Muscle of leg (tissue), 11 donors: ENCODE data around the gene CGAS. TPM values are rescaled to one million over a fixed set of nuclear protein-coding genes. Genes with fewer than 3 reads are reported as not detected.
A peak's percentile ranks its signal among the peaks of the same experiment; 100 is the strongest.
"Not testable (repeated sequence)": the region's sequence is repeated elsewhere in the genome, so short reads cannot be mapped to it uniquely, and the experiment has no call there.

ENCODE experiments used
- DNase-seq: peaks from one replicate; pipeline ENCODE4 v3.0.0; 2013
- H3K27ac ChIP-seq: one replicate; pipeline ENCODE4 v1.5.1; 2013; ENCODE audit warnings: mild to moderate bottlenecking, low read length, control low read depth
- H3K27me3 ChIP-seq: one replicate; pipeline ENCODE4 v1.6.1; 2013; ENCODE audit warnings: low read length; ENCODE audit not compliant: control insufficient read depth, insufficient read depth
- H3K36me3 ChIP-seq: one replicate; pipeline ENCODE4 v1.6.1; 2013; ENCODE audit warnings: low read length; ENCODE audit not compliant: control insufficient read depth, insufficient read depth
- H3K4me1 ChIP-seq: one replicate; pipeline ENCODE4 v1.6.1; 2013; ENCODE audit warnings: low read length; ENCODE audit not compliant: control insufficient read depth, insufficient read depth
- H3K4me3 ChIP-seq: one replicate; pipeline ENCODE4 v1.5.1; 2013; ENCODE audit warnings: low read length, control low read depth
- H3K9me3 ChIP-seq: replicated peaks from 2 replicates; pipeline ENCODE4 v1.6.1; 2013; ENCODE audit warnings: low read depth, low read length; ENCODE audit not compliant: control insufficient read depth
- WGBS: methylation state at CpG from one replicate; pipeline ENCODE4 v1.1.5; 2013; ENCODE audit warnings: missing lambda C conversion rate; ENCODE audit not compliant: insufficient coverage; 5-methylcytosine and 5-hydroxymethylcytosine counted together
- polyA plus RNA-seq, 8 donors: library from polyadenylated mRNA; unstranded; fragments of 120-200 nt; gene quantifications; one replicate each; pipeline versions ENCODE4 v1.2.1 to v1.2.3, GENCODE V29; 2013; ENCODE audit warnings: inconsistent platforms in 1 of 8, low replicate concordance in 1 of 8; ENCODE audit not compliant: insufficient read length in 8 of 8, insufficient read depth in 1 of 8
- total RNA-seq: library from RNA; stranded (reverse); fragments of 120-200 nt; gene quantifications from one replicate; pipeline ENCODE4 v1.2.4, GENCODE V29; 2013

The CGAS gene
- total and polyA plus RNA-seq, 9 donors: 4.3 to 6.4 (median 4.4) TPM

DNA sequence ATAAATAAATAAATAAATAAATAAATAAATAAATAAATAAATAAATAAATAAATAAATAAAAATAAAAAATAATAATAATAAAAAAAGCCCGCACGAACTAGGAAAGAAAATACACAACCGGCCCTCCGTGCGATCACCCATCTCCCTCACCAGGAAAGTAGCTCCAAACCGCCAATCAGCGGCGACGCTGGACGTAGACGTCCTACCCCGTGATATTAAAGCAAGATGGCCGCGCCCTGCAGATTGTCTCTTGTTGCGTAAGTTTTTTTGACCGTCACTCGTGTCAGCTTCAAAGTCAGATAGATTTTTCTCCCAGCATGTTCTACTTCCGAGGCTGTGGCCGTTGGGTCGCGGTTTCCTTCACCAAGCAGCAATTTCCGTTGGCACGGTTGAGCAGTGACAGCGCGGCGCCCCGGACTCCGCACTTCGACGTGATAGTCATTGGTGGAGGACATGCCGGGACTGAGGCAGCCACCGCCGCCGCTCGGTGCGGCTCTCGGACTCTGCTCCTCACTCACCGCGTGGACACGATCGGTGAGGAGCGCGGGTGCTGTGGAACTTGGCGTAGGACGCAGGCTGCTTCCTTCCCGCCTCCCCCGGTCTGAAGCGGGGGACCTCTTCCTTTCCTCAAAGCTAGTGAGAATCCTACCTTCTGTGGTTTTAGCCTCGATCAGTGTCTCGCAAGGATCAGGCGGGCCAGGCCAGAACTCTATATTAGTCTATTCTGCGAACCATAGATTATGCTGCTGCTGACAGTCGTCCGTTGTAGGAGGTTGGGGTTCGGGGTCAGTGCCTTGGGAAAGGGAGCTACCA, 9.6 kb upstream of the CGAS start, which contains the start of gene MTO1:
Gene MTO1, plus strand, starts transcription at position 201 of the 814 bp plus-strand sequence. Its CDS starts 118 bp downstream, at position 319.
- Histone ChIP-seq H3K4me1 (peaks cover 6% of the 10 kb centered on the region), H3K4me3 (peak within 1 kb of the TSS; percentile 96), H3K27me3 (no peaks in the 10 kb centered on the region), H3K27ac (peak within 1 kb of the TSS; percentile 99), H3K9me3 (no peaks in the 10 kb centered on the region), H3K36me3 (peaks cover 11% of the 10 kb centered on the region)
- peak; percentile 97 for DNase-seq
- WGBS: 0% methylated on average over 41 of the region's 55 CpGs

GRCh38 chr6:73460056-73460455, 8.0 kb upstream of the CGAS start:
- 86% methylated on average over 1 of the region's 5 CpGs for WGBS
- H3K9me3 ChIP-seq: no peaks in the 10 kb centered on the region
- H3K27me3 ChIP-seq: no peaks in the 10 kb centered on the region
- no peak overlapping the region for H3K4me3 ChIP-seq
- no peak overlapping the region for H3K27ac ChIP-seq
- H3K4me1 ChIP-seq: peaks cover 6% of the 10 kb centered on the region
- peaks cover 5% of the 10 kb centered on the region for H3K36me3 ChIP-seq
- DNase-seq: no peak

GRCh38 chr6:73459474-73459873, 7.4 kb upstream of the CGAS start:
- WGBS: 30% methylated on average over 2 of the region's 7 CpGs
- H3K27ac ChIP-seq, H3K36me3 ChIP-seq, H3K27me3 ChIP-seq, DNase-seq, H3K4me3 ChIP-seq, H3K9me3 ChIP-seq, H3K4me1 ChIP-seq: not testable (repeated sequence)

DNA sequence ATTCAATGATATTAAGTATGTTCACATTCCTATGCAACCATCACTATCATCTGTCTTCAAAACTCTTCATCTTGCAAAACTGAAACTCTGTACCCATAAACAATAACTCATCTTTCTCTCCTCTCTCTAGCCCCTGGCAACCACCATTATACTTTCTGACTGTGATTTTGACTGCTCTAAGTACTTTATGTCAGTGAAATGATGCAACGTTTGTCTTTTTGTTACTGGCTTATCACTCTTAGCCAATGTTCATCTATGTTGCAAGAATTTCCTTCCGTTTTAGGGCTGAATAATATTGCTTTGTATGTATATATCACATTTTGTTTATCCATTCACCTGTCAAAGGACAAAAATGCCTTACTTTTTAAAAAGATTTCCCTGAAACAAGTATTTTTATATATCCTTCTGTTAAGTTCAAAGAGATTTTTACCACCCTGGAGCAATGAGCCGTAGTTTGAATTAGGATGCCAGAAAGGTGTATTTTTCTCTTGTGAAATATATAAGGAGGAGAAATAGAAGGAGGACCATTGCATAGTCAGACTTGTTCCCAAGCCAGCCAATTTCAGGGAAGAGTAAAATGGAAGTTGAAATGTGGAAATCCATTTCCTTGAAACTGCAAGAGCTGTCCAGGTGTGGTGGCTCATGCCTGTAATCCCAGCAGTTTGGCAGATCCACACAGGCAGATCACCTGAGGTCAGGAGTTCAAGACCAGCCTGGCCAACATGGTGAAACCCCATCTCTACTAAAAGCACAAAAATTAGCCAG, 4.0 kb upstream of the CGAS start:
- Histone ChIP-seq H3K9me3 (no peaks in the 10 kb centered on the region), H3K4me3 (no peak overlapping the region), H3K27ac (no peak overlapping the region), H3K4me1 (peaks cover 7% of the 10 kb centered on the region), H3K27me3 (no peaks in the 10 kb centered on the region), H3K36me3 (no peaks in the 10 kb centered on the region)
- WGBS: 100% methylated on average over 1 of the region's 3 CpGs
- no peak for DNase-seq

DNA sequence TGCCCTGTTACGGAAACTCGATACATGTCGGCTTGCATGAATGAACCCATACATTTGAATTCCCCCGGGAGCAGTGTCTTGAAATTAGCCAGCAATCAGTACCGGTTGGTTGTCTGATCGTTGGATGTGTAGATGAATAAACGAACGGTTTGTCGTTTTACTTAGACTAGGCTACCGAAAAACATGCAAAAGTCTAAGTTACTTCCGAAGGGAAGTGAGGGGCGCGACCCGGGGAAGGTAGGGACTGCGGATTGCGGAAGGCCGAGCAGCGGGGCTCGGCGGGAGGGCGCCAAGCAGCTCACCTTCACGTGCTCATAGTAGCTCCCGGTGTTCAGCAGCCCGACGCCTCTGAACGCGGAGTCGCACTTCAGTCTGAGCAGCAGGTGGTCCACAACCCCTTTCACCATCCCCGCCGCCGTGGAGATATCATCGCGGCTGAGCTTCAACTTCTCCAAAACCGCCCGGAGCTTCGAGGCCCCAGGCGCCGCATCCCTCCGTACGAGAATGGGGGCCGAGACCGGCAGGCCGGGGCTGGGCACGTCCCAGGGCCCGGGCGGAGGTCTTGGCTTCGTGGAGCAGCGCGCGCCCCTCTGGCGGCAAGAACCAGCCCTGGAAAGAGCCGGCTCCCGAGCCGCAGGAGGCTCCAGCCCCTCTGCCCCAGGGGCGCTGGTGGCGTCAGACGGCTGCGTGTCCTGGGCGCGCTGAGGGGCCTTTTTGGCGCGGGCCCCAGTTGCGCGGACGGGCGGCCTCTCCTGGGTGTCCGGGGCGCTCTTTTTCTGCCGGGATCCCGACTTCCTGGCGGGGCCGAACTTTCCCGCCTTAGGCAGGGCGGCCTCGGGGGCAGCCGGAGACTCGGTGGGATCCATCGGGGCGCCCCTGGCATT, 632 bp downstream of the CGAS start:
- H3K4me3 ChIP-seq: peak overlapping the region; percentile 77
- H3K27me3 ChIP-seq: no peaks in the 10 kb centered on the region
- H3K36me3 ChIP-seq: peaks cover 2% of the 10 kb centered on the region
- WGBS: under 1% methylated on average over 78 of the region's 79 CpGs
- peak; percentile 76 for DNase-seq
- no peaks in the 10 kb centered on the region for H3K9me3 ChIP-seq
- H3K27ac ChIP-seq: peak overlapping the region; percentile 97
- H3K4me1 ChIP-seq: peaks cover 7% of the 10 kb centered on the region

GRCh38 chr6:73443555-73443954, 8.5 kb downstream of the CGAS start:
- 80% methylated on average over 1 of the region's 3 CpGs for WGBS
- Histone ChIP-seq H3K27me3 (no peaks in the 10 kb centered on the region), H3K36me3 (peaks cover 18% of the 10 kb centered on the region), H3K9me3 (no peaks in the 10 kb centered on the region), H3K27ac (no peak overlapping the region), H3K4me3 (no peak overlapping the region), H3K4me1 (no peaks in the 10 kb centered on the region)
- no peak for DNase-seq

DNA sequence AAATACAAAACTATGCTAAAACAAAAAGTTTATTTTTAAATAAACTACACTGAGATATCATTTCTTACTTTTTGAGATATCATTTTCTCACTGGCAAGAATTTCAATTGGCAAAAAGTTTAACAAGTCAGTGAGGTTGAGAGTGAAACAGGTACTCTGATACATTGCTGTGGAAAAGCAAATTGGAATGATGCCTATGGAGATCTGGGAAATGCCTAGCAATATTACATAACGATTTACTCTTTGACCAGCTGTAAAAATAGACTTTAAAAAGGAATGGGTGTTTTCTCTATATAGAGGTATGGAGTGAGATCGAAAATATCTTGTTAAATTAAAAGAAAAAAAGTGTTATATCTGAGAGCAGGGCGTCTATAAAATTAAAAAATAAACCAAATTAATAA, 16.9 kb downstream of the CGAS start:
- Histone ChIP-seq H3K9me3 (no peaks in the 10 kb centered on the region), H3K27me3 (no peaks in the 10 kb centered on the region), H3K27ac (no peak overlapping the region), H3K4me1 (no peaks in the 10 kb centered on the region), H3K36me3 (peaks cover 19% of the 10 kb centered on the region), H3K4me3 (no peak overlapping the region)
- no peak for DNase-seq
- WGBS: no CpG with 5 or more reads among the region's 3 CpGs

GRCh38 chr6:73421534-73421933, 30.6 kb downstream of the CGAS start:
- no peak for DNase-seq
- Histone ChIP-seq H3K27me3 (no peaks in the 10 kb centered on the region), H3K9me3 (no peaks in the 10 kb centered on the region), H3K27ac (no peak overlapping the region), H3K4me1 (no peaks in the 10 kb centered on the region), H3K36me3 (peaks cover 4% of the 10 kb centered on the region), H3K4me3 (no peak overlapping the region)
- 89% methylated on average over 1 of the region's 2 CpGs for WGBS

GRCh38 chr6:73418081-73418741, 33.9 kb downstream of the CGAS start:
- Histone ChIP-seq H3K4me1 (no peaks in the 10 kb centered on the region), H3K27ac (no peak overlapping the region), H3K27me3 (no peaks in the 10 kb centered on the region), H3K4me3 (no peak overlapping the region), H3K36me3 (peaks cover 4% of the 10 kb centered on the region), H3K9me3 (no peaks in the 10 kb centered on the region)
- no peak for DNase-seq
- 82% methylated on average over 6 of the region's 11 CpGs for WGBS
